Spleen (tissue), 7 donors: Measurements from ENCODE around the gene PPCDC.

Experiments
- CTCF ChIP-seq, 11 experiments: fragments of 200-600 bp in 7 of 11; fragments of 450-650 bp in 4 of 11; sonication (generic) in 4 of 11; IDR thresholded peaks in 8 of 11; conservative IDR thresholded peaks in 3 of 11; 1 replicate in 7 of 11; 2 replicates in 4 of 11; pipeline versions ENCODE4 v1.4.0 to v1.8.0; 2016 to 2021; ENCODE audit warnings: antibody characterized with exemption in 11 of 11, inconsistent platforms in 4 of 11, mild to moderate bottlenecking in 1 of 11
- POLR2AphosphoS5 ChIP-seq, 3 donors: sonication (generic); formaldehyde crosslinking; IDR thresholded peaks; one replicate each; pipeline ENCODE4 v1.5.1; 2017; ENCODE audit warnings: antibody characterized with exemption in 3 of 3
- donor health status: DM: no; HTN: no; CAD: no; lungs with moderate emphysema.
- donor health status: DM: no; HTN: no; CAD: no.
- donor health status: DM: no; HTN: no; CAD: no.

GRCh38 chr15:75021341-75021740 is 2.0 kb upstream of the PPCDC start:
- TF ChIP-seq POLR2AphosphoS5 (IDR thresholded peaks at IDR 0.05) (no peak), CTCF (IDR thresholded peaks at IDR 0.05 in 8 of 11, conservative IDR thresholded peaks at IDR 0.05 in 3 of 11) (no peak)
